Stimulated activated CD4-positive, alpha-beta T cell treated with anti-CD3 and anti-CD28 coated beads, Interleukin-15, amount 100 ng/mL, for 1 hour (primary cell): ENCODE measurements around the gene CINP.

Experiments used
- DNase-seq, 2 donors: peaks; one replicate each; pipeline ENCODE4 v3.0.0-alpha.2; 2020; ENCODE audit warnings: low read depth in 1 of 2, low spot score in 1 of 2

The CINP gene

GRCh38 chr14:102362545-102363181, at the start of gene CINP, which contains the start of gene TECPR2:
Gene CINP, minus strand, starts transcription at chr14:102362890. Its CDS starts 39 bp downstream, at chr14:102362851.
Gene TECPR2, plus strand, starts transcription at chr14:102362941. Its CDS starts 13,781 bp downstream, at chr14:102376722.
- peak; percentile 89 to 98 for DNase-seq

DNA sequence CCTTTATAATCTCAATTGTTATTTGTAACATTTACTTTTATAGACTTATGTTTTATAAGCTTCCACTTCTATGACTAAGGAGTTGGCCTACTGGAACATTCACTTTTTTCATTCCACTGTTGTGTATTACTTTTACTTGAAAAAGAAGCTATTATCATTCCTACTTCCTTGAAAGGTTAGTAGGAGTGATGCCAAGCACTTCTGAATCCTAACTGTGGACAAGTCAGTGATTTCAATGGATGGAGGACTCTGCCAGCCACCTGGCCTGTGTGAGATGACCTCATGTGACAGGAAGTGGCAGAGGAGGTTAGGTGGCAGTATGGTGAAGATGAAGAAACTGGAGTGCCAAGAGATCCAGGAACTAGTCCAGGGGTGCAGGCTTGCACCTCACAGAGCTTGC, 46.0 kb upstream of the CINP start:
- no peak for DNase-seq

DNA sequence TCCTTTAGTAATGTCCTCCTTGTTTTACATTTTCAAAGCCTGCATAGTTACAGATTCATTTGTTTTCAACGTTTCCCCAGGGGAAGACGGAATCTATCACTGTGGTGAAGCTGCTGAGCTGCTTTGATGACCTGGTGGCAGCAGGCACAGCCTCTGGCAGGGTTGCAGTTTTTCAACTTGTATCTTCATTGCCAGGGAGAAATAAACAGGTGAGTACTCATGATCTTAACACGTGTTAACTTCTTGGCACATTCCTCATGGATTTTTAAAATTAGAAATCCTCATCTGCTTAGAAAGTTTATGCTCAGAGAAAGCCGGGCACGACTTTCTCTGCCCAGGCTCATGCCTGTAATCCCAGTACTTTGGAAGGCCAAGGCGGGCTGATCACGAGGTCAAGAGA, 44.6 kb upstream of the CINP start:
- DNase-seq: no peak

- no peak for DNase-seq
These were observed 40.3 kb upstream of the CINP start for GRCh38 chr14:102403028-102403427.

DNA sequence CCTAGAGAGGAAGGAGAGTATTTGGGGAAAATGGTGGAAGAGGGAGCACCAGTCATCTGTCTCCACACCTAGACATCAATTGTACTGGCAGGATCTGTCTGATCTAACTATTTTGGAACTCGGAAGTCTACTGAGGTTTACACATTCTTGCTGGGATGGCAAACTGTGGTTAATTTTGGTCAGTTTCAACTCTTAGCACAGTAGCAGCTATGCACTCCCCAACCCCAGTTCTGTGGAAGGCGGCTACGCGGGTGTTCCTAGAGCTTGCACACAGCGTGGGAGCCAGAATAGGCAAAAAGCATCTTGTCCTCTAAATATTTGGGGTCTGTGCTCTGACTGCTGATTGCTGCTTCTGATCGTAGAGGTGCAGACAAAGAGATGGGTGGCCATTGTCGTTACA, 33.8 kb upstream of the CINP start:
- no peak for DNase-seq

DNA sequence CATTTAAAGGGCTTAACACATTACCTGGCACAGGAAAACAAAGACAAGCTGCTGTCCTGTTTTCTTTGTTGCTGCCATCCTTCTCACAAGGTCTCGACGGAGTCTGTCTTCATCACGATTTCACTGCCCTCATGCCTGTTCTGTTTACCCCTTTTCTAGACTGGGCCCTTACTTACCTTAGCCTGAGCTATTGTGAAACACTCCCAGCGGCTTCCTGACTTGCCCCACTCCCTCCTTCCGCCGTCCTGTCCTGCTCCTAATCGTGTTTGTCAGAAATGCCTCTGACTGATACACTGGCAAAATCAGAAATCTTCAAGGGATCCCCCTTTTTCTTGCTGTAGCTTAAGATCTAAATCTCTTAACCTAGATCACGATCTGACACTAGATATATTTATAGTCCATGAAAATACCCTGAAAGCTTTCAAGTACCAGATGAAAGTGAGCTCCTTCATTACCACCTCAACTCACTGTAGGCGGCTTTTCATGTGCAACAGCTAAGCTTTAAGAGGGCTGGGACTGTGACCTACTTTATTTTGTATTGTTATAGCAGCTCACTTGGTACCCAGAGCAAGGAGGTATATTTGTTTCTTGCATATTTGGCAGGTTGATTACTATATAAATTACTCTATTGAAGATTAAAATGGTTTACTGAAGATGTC, 32.2 kb upstream of the CINP start:
- no peak for DNase-seq

DNA sequence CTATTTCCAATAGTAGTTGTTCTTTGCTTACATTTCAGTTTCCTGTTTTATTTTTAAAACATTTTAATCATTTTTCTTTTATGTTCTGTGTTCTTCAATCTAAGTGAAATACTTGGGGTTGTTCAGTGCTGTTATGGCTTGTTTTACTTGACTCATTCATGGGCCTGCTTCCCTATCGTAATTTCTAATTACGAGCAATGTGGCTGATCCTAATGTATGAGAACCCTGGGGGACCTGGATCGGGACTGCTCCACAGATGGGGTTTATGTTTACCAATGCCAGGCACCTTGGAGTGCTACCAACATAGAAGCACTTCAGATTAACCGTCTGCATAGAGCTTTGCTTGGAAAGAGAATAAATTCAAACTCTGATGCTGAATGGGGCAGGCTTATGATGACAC, 29.8 kb upstream of the CINP start:
- DNase-seq: no peak

DNA sequence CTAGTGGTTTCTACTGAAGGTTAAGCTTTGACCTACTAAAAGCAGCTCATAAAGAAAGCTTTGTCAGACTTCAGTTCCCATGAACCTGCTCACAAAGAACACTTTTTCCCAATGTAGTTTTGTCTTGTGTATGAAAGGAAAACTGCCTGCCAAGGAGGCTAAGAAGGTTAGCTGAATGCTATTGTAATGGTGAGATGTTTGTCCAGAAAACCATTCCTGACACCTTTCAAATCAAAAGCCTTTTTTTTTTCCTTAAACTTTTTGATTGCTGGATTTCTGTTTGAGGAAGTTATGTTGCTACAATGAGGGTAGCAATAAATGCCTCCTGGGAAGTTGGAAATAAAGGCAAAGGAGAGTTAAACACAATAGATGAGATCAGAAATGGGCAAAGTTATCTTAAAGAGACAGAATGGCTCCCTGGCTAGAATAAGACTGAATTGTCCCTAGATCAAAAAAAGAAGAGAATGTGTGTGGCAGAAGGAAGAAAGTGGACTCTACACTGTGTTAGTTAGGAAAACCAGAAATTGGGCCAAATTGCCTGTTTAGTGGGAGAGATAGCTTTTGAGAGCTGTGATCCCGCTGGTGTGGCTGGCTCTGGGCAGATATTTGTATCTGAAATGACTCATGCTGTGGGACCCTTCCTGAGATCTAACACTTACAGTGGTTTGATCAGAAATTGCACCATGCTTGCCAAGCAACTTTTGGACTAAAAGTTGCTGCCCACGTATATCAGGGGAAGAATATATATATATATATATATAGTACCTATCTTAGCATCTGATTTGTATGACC, 27.6 kb upstream of the CINP start:
- DNase-seq: no peak

DNA sequence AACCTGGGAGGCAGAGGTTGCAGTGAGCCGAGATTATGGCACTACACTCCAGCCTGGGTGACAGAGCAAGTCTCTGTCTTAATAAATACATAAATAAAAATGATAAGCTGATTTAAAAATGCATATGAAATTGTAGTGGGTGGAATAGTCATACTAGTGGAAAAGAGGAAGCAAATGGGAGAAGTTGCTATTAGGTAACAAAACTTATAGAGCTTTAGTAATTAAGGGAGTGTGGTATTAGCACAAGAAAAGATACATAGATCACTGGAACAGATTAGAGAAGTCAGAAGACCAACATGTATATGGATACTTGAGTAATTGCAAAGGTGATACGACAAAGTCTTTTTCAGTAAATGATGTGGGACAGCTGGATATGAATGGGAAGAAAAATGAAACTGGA, 26.6 kb upstream of the CINP start:
- DNase-seq: no peak

GRCh38 chr14:102387086-102387485, 24.4 kb upstream of the CINP start:
- no peak for DNase-seq

DNA sequence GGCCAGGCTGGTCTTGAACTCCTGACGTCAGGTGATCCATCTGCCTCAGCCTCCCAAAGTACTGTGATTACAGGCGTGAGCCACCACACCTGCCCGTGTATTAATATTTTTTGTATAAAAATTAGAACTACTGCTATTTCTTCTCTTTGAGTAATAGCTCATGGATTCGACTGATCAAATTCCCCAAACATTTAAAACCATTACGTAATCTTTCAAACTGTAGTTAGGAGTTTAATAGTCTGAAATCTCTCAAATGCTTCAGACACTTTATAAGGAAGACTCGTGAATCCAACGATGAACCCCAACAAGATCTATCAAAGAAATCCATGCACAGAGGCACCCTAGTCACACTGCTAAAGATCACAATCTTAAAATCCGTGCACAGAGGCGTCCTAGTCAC, 16.1 kb upstream of the CINP start:
- DNase-seq: no peak

- DNase-seq: no peak
These were observed 15.0 kb upstream of the CINP start for GRCh38 chr14:102377696-102378095.

- no peak for DNase-seq
These were observed 12.4 kb upstream of the CINP start for GRCh38 chr14:102375119-102375518.

DNA sequence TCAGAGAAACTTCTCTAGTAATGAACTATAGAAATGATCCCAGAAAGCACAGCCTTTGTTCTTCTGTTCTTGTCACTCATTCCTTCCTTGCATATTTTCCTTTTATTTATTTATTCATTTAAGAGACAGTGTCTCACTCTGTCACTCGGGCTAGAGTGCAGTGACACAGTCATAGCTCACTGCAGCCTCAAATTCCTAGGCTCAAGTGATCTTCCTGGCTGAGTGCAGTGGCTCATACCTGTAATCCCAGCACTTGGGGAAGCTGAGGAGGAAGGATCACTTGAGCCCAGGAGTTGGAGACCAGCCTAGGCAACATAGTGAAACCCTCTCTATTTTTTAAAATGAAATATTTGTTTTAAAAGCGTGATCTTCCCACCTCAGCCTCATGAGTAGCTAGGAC, 11.6 kb upstream of the CINP start:
- no peak for DNase-seq

DNA sequence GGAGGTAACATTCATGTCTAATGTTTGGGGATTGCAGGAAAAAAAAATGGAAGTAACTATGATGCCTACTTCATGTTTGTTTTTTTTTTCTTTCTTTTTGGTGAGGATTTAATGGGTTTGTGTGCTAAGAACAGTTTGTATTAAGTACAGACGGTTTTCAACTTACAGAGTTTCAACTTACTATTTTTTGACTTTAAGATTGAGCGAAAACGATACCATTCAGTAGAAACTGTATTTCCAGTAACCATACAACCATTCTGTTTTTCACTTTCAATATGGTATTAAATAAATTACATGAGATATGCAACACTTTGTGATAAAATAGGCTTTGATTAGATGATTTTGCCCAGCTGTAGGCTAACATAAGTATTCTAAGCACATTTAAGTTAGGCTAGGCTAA, 10.4 kb upstream of the CINP start:
- no peak for DNase-seq

DNA sequence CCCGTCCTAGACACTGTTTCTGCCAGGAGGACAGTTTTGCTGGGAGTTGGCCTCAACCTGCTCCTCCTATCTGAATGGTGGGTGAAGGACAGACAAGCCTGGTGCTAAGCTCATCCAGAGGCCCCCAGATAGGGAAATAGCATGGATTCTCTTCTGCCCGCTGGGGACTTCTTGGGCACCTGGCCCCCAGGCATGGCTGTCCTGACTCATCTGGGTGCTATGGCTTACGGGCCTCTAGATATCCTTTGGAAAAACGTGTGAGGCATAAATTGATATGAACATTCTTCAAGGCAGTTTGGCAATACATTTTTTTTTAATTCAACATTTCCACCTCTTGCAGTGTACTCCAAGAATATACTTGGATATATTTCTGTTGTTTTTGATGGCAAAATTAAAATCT, 8.7 kb upstream of the CINP start:
- no peak for DNase-seq

- no peak for DNase-seq
These were observed 7.7 kb upstream of the CINP start for GRCh38 chr14:102370305-102370809.

GRCh38 chr14:102363182-102363943, 673 bp upstream of the CINP start:
- DNase-seq: no peak

DNA sequence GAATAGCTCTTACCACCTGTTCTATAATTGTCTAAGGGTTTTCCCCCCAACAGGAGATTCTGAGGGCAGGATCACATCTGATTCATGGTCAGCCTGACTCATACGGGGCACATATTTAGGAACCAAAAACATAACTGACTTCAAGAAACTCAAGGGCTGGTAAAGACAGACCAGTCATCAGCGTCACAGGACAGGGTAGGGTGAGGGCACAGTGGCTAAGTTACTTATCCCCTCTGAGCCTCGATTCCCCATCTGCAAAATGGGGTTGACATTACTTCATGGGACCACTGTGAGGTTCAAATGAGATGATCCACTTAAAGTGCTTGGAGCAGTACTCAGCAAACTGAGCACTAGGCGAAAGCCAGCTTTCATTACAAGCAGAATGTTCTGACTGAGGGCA, 606 bp downstream of the CINP start:
- DNase-seq: no peak

DNA sequence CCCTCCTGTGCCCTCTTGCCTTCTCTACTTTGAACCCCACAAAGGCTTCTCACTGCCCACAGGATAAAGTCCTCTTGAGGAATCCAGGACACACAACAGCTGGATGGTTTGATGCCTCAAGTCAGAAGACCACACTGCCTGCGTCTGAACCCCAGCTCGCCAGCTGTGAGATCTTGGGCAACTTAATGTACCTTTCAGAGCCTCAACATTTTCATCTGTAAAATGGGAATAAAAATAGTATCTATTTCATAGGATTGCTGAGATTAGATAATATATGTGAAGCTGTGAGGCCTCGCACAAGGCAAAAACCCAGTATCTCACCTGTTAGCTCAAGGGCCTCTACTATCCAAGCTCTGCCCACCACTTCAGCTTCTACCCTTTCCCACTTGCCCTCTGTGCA, 2.3 kb downstream of the CINP start:
- no peak for DNase-seq

DNA sequence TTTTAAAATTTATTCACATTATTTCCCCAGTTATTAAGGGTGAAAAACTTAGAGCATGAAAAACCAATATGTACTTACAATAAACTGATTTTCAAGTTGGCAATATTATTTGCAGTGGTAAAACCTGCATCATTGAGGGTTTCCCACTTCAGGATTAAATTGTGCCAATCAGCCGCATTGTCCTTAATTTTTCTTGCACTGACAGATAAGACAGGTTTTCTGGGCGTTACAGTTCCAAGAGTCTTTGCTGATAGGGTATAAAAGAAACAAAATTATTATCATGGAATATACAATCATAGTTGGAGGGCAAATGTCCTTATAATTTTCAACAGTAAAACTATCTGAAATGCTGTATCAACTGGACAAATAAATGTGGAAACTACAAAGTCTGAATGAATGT, 3.3 kb downstream of the CINP start:
- no peak for DNase-seq
